Pulmonary artery endothelial cell (primary cell): ENCODE measurements around the gene SNX15. TPM values are rescaled to one million over a fixed set of nuclear protein-coding genes. Genes with fewer than 3 reads are reported as not detected.
"Not testable (repeated sequence)": the region's sequence is repeated elsewhere in the genome, so short reads cannot be mapped to it uniquely, and the experiment has no call there.

Experiments
- DNase-seq: peaks from one replicate; pipeline ENCODE4 v3.0.0-alpha.2; 2011; ENCODE audit warnings: low read depth, low spot score
- total RNA-seq: library from RNA; depleted of rRNA; stranded (reverse); fragments of >200 nt; gene quantifications from 2 replicates; pipeline ENCODE4 v1.2.3, GENCODE V29; 2014

Gene SNX15
- total RNA-seq, 1 donor from 2014 or later = 8.2 TPM

DNA sequence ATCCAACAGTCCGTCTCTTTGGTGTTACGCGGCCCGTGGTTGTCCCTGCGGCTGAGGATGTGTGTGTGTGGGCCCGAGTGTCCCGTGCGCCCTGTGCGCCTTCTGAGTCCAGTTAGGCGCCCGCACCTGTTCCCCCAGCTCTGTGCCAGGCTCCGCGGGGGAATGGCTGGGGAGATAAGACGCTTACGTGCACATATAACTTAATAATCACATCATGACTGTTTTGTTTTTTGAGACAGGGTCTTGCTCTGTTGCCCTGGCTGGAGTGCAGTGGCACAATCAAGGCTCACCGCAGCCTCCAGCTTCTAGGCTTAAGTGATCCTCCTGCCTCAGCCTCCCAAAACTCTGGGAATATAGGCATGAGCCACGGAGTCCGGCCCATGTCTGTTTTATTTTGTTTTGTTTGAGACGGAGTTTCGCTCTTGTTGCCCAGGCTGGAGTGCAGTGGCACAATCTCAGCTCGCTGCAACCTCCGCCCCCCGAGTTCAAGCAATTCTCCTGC is 12.5 kb upstream of the SNX15 start:
- DNase-seq = no peak

DNA sequence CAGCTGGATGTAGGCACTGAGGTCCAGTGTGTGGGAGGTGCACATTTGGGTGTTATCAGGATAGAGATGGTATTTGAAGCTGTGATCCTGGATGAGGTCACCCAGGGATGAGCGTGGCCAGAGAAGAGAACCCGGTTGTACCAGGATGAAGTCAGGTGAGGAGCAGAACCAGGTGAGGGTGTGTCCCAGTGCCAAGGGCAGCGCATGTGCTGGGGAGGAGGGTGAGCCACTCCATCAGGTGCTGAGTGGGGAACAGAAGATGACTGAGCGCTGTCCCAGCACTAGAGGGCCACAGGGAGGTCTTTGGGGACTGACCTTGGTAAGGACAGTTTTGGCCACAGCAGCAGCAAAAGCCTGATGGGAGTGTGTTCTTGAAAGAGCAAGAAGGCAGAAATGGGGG is 10.5 kb upstream of the SNX15 start:
- DNase-seq = no peak

DNA sequence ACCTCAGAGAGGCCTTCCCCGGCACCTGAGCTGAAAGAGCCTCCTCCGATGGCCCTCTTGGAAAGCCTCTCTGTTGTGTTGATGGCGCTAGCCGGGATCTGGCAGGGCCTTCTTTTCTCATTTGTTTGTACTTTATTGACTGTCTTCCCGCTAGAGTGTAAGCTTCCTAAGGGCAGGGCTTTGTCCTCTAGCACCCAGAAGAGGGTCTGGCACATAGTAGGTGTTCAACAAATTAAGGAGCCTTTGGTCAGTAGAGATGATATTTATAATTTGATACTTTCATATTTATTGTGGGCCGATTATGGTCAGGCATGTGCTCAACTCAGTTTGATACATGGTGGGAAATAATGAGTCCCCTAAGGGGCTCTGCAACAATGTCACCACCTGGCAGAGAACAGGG is 9.3 kb upstream of the SNX15 start:
- no peak for DNase-seq

DNA sequence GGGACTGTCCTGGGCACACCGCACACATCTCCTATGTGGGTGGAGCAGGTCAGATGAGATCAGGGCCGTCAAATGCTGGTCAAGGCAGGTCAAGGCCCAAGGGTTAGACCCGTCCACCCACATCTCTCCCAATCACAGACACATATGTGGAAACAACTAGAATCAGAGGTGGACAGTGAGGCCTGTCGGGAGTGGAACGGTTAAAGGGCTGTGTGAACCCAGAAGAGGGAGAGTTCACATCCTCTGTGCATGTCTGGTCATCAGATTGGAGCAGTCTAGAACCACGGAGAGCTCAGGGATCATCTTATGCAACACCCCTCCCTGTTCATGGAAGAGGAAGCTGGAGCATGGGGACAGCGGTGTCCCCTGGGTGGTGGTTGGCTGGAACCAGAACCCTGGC is 7.4 kb upstream of the SNX15 start:
- DNase-seq = no peak

DNA sequence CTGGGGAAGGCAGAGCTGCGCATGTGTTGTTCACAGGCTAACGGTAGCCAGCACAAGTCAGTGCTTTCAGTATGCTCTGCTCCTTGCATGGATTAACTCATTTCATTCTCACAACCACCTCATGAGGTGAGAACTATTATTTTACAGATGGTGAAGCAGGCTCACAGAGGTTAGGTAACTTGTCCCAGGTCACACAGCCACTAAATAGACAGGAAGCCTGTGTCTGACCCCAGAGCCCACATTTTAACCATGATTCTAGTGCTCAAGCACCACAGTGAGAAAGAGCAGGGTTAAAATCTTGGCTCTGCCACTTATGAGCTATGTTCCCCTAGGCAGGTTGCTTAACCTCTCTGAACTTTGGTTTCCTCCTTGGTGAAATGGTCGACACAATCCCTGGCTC is 6.2 kb upstream of the SNX15 start:
- no peak for DNase-seq

DNA sequence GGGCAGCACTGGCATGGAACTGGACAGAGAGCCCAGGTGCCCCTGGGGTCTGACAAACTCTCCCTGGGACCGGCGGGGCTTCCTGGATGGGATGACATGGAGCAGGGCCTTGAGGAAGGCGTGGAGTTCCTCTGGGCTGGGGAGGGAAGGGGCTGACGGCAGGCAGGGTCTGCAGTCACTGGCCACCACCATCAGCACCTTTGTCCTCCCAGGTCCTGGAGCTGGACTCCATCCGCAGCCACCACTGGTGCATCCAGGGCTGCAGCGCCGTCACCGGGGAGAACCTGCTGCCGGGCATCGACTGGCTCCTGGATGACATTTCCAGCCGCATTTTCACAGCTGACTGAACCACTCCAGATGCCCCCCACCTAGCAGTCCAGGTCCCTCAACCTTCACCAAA is 5.7 kb upstream of the SNX15 start:
- no peak for DNase-seq

DNA sequence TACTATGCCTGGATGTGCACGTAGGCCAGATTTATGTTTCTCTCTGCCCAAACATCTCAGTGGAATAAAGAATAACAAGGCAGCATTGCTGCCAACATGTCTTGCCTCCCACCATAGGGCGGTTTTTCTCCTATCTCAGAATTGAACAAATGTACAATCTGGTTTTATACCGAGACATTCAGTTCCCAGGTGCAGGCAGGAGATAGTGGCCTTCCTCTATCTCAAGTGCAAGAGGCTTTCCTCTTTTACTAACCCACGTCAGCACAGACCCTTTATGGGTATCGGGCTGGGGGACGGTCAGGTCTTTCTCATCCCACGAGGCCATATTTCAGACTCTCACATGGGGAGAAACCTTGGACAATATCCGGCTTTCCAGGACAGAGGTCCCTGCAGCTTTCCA is 3.7 kb upstream of the SNX15 start:
- not testable (repeated sequence) for DNase-seq

DNA sequence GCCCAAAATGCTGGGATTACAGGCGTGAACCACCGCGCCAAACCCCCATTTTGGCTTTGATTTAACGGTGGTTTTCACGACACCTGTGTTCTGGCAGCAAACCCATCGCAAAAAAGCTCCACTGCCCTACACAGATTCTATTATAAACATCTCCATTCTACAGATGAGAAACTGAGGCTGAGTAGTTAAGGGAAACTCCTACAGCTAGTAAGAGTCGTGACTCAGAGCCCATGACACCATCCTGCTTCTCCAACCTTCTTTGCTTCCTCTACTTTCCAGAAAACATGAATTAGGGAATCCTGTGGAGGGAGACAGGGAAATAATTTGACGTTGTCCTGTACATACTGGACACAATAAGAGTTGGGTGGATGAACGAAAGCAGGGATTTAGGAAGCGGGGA is 429 bp upstream of the SNX15 start:
- DNase-seq = no peak

DNA sequence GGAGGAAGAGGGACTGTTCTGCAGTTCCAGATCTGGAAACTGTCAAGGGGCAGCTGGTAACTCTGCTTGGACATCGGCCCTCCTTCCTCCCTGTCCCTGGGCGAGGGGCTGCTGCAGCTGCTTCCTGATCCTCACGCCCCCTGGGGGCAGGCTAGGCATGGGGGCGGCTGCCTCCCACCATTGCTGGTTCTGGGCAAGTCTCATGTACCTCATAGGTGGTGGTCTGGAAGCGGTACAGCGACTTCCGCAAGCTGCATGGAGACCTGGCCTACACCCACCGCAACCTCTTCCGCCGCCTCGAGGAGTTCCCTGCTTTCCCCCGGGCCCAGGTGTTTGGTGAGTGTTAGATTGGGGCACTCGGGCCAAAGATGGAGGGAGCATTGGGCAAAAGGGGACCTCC is 5.0 kb downstream of the SNX15 start:
- DNase-seq = no peak

DNA sequence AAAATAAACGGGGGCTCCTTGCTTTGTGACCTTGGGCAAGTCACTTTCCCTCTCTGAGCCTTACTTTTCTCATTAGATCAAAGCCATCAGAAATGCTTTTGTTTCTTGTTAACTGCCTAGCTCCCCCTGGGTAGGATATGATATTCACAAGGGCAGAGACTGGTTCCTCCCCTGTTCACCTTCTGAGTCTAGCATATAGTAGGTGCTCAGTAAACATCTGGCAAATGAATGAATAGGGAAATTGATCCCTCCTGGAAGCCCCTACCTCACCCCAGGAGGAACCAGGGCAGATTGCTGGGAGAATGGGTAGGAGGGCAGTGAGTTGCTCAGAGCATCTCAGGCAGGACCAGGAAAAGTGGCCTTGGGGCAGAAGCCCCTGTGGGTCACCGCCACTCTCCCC is 7.2 kb downstream of the SNX15 start:
- DNase-seq = no peak

DNA sequence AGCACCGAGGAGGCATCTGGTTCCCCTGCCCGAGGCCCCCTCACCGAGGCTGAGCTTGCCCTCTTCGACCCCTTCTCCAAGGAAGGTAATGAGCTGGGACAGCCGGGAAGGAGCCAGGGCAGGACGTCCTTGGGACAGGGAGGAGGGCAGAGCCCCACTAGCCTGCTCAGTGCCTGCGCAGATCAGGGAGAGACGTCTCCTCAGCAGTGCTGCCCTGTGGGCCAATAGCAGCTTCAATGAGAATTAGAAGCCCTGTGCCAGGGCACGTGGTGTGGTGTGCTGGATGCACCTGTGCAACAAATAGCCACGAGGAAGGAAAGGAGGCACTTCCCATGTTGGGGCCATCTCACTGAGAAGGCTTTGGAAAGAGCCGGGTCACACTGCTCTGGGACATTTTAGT is 8.3 kb downstream of the SNX15 start:
- DNase-seq = no peak

DNA sequence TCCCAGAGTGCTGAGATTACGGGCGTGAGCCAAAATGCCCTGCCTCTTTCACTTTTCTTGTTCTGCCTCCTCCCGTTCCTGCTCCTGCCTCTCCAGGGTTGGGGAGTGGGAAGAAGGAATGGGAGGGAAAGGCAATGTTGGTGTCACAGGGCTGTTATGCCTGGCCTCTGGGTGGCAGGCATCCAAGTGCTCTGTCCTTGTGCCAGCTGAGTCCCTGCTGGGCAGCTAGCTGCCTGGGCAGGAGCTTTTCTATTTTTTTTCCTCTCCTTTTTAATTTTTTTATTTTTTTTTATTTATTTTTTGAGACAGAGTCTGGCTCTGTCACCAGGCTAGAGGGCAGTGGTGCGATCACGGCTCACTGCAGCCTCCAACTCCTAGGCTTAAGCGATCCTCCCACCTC is 9.7 kb downstream of the SNX15 start:
- no peak for DNase-seq

DNA sequence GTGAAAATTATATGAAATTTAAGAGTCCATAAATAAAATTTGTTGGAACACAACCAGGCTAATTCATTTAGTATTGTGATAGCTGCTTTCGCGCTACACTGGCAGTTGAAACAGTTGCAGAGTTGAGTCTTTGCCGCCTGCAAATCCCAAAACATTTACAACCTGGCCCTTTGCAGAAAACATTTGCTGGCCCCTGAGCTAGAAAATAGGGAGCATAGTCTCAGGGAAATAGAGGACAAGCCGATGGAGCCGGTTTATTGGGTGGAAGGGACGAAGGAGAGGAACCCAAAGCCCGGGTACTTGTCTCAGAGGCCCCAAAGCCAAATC is 13.2 kb downstream of the SNX15 start:
- DNase-seq = no peak

DNA sequence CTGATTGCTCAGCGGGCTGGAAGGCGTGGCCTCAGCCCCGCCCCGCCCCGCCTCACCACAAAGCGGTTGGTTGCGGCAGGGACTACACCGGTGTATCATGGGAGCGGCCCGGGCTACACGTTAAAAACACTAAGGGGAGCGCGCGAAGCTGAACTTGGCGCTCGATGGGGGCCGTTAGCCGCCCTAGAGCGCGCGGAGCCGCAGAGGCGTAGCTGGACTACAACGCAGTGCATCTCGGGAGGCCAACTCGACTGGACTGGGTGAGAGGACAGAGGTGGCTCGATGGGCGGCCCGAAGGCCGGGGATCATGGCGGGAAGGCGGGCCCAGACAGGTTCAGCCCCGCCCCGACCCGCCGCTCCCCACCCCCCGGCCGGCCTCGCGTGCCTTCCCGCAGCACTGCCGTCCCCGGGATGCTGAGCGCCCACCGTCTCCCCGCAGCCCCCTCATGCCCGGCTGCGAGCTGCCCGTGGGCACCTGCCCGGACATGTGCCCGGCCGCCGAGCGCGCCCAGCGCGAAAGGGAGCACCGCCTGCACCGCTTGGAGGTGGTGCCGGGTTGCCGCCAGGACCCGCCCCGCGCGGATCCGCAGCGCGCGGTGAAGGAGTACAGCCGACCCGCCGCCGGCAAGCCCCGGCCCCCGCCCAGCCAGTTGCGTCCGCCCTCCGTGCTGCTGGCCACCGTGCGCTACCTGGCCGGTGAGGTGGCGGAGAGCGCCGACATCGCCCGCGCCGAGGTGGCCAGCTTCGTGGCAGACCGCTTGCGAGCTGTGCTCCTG is 13.8 kb downstream of the SNX15 start, which contains the start of gene SAC3D1:
SAC3D1 (plus strand) TSS at position 364 of the 776 bp plus-strand sequence; CDS start at position 447, 83 bp downstream.
- peak; percentile 65 for DNase-seq

DNA sequence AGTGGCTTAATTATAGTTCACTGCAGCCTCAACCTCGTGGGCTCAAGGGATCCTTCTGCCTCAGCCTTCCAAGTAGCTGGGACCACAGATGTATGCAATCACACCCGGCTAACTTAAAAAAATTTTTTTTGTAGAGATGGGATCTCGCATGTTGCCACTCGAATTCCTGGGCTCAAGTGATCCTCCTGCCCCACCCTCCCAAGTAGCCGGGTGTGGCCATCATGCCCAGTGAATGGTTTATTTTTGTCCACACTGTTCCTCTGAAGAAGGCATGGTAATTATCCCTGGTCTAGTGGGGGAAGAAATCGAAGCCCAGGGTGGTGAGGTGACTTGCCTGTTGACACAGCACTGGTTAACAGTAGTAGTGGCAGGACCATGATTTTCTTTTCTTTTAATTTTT is 15.7 kb downstream of the SNX15 start:
- DNase-seq = no peak

DNA sequence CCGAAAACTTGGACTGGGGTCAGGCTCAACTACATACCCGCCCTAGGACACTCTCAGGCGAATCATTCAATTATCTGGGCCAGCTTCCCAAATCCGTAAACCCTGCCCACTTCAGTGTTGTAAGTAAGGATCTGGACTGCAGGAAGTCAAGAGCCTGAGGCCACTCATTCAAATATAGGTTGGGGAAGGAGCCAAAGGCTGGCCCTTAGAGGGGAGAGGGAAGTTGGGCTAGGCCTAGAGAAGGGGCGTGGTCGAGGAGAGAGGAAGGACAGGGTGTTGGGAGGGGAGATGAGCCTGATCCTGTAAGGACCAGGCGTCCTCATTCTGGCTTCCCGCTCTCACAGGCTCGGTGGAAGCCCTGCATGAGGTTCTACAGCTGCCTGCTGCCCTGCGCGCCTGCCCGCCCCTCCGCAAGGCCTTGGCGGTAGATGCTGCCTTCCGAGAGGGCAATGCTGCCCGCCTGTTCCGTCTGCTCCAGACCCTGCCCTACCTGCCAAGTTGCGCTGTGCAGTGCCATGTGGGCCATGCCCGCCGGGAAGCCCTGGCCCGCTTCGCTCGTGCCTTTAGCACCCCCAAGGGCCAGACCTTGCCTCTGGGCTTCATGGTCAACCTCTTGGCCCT is 16.8 kb downstream of the SNX15 start:
- DNase-seq = no peak

DNA sequence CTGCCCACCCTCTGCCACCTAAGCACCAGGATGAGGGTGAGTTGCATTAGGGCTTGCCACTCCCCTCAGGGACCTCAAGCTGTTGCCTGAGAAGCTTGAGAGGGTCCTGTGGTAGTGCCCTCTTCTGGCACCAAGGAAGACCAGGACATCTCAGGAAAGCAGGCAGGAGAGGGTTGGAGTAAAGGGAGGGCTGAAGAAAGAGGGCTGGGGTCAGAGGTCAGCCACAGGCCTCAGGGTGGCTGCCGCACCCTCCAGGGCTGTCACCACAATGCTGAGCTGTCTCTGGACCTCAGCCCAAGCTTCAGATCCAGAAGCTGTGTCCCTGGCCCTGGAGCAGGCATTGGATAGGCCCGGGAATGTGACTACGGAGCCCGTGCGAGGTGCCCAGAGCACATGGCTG is 17.8 kb downstream of the SNX15 start:
- no peak for DNase-seq

DNA sequence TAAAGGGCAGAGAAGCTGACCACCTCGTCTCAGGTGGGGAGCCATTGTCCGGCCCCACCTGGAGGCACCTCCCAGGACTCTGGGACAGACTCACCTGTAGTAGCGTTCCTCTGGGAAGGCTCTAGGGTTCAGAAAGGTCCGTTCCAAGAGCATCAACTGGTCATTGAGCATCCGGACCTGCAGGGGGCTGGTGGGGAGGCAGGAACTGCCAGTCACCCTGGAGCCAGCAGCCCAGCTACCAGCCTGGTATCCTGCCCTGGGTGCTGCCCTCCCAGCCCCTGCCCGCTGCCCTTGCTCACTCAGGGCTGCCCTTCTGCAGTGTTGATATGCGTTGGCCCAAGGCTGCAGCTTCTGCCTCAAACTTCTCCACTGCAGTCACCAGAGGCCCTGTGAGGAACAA is 18.5 kb downstream of the SNX15 start:
- no peak for DNase-seq

DNA sequence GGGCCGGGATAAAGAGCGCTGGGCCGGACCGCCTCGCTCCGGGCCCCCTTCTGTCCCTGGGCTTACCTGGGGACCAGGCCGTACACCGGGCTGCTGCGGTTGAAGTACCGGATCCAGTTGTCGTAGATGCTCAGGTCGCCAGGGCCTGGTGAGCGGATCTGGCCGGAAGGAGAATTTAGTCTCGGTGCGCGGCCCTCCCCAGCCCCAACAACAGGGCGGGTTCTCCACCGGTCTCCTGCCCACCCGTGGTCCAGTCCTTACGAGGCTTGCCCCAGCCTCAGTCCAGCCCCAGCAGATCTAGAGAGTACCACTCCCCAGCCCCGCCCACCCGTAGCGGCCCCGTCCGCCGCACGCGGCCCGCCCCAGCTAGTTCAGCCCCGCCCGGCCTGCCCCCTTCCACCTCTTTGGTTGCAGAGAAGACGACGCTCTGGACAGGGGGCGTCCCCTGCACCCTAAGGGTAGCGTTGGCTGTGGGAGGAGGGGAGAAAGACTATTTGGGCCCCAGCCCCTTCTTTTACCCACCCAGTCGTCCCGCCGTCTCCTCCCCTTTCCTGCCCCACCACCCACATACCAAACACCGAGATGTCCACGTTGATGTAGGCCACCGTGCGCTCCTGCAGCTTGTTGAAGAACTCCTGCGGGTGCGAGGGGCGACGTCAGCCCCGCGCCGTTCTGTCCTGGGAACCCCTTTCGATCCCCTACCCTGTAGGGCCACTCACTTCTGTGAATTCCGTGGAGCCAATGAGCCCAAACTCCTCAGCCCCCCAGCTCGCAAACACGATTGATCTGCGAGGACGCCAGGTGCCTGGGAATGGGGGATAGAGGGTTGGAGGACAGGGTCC is 20.6 kb downstream of the SNX15 start:
- DNase-seq = no peak

DNA sequence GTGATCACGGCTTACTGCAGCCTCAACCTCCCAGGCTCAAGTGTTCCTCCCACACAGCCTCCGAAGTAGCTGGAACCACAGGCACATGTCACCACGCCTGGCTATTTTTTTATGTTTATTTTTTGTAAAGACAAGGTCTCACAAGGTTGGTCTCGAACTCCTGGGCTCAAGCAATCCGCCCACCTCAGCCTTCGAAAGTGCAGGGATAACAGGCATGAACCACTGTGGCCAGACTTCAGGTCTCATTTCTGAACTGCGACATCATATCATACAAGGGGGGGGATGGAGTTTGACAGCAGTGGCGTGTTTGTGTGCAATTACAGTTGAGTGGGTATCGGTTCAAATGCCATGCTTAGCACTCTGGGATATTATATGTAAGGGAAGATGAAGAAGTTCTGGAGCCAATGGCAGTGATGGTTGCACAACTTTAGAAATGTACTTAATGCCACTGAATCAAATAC is 24.2 kb downstream of the SNX15 start:
- DNase-seq = no peak

DNA sequence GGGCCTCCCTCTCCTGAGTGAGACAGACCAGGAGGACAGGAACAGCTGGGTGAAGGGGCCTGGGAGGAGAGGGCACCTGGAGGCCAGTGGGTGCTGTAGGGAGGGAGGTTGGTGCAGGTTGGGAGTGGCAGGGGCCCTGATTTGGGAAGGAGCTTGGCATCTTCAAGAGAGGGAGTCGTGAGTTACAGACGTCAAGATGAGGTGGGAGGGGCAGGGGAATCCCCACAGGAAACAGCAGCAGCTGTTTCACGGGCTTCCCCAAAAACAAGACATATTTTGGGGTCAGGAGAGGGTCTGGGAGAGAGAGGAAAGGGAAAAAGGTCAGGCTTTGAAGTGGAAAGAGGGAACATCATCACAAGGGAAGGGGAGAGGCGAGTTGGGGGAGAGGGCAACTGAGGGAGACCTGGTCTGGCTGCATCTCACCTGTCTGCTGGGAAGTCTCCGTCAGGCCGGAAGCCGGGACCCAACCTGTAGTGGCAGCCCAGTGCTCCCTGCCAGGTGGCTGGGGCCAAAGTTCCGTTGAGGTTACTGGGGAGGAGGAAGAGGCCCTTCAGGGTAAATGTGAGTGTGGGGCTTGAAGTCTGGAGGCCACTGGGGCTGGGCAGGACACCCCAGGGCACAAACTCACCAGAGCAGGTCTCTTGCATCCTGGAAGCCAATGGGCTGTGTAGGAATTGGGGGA is 26.7 kb downstream of the SNX15 start:
- DNase-seq = no peak

DNA sequence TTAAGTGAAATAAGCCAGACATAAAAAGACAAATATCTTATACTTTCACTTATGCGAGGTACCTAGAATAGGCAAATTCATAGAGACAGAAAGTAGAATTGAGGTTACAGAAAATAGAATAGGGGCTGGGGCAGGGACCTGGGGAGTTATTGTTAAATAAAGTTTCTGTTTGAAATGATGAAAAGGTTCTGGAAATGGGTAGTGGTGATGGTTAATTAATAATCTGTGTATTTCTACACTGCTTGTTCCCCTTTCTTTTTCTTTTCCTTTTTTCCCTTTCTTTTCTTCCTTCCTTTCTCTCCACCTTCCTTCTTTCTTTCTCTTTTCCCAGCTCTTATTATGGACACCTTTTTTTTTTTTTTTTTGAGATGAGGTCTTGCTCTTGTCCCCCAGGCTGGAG is 28.3 kb downstream of the SNX15 start:
- DNase-seq = no peak
